Measurements from ENCODE around the gene SQSTM1.

The SQSTM1 gene

GRCh38 chr5:179874136-179874535, 53.4 kb downstream of the SQSTM1 start:
- DNase-seq (ENCODE audit: low spot score): no peak

GRCh38 chr5:179874536-179875292, 54.0 kb downstream of the SQSTM1 start:
- DNase-seq (ENCODE audit: low spot score): no peak

DNA sequence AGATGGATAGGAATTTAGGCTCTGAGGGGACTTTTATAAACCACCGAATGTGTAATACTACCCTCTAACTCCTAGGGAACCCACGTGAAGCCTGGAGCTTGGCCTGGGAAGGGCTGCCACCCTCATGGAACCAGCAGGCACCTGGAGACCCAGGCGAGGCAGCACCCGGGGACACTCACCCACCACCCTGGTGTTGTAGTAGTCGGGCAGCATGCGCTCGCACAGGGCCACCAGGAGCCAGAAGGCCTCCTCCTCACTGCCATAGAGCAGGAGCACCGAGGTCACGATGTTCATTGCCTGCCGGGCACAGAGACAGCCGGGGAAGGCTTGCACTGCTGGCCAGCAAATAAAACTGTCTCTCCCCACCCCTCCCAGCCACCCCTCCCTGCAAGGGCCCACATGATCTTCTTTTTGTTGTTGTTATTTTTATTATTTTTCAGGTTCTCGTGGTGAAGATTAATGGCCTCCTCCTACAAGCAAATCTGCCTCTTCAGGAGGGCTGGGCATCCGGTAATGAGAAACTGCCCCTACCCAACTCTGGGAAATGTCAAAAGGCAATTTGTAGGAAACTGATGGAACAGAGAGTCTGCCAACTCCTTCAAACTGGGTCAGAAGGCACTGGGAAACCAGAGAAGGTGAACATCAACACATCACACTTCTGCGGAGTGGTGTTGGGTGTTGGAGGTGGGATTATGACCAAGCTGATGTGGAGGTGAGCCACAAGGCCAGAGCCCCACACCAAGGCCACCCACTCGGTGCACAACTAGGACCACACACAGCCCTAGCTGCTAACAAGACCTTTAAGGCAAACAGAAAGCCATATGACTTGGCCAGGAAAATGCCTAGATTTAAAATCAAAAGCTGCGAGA, 55.3 kb downstream of the SQSTM1 start:
- no peak for DNase-seq (ENCODE audit: low spot score)

- DNase-seq (ENCODE audit: low spot score): no peak
Observed at GRCh38 chr5:179876610-179876952, 55.9 kb downstream of the SQSTM1 start.

GRCh38 chr5:179878222-179879002, 57.7 kb downstream of the SQSTM1 start:
- DNase-seq (ENCODE audit: low spot score): no peak

DNA sequence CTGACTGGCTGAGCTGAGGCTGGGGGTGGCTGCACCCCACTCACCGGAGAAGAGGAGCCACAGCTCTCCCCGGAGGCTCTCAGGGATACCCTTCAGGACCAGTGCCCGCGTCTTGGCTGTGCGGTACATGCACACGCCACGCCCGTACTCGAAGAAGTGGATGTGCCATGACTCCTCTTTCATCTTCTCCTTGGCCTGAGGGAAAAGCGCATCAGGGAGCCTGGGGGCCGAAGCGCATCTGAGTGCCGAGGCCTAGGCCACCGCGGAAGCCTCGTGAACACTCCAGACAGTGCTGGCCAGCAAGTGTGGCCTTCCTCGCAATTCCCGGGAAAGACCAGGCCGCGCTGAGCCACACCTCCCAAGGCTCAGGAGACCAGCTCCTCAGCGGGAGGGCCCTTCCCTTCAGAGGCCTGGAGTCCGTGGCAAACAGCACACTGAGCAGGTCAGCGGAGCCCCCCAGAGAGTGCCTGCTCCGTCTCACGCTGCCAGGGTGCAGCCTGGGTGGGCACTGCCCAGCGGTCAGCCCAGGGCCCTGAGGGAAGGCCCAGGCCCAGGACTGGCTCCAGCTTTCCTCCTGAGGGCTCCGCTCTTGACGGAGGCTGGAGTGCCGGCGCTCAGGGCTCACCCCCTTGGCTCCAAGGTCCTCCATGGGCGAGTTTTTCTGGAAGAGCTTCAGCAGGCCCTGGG, 58.4 kb downstream of the SQSTM1 start:
- DNase-seq (ENCODE audit: low spot score): no peak

GRCh38 chr5:179879690-179880010, 58.9 kb downstream of the SQSTM1 start:
- DNase-seq (ENCODE audit: low spot score): no peak

DNA sequence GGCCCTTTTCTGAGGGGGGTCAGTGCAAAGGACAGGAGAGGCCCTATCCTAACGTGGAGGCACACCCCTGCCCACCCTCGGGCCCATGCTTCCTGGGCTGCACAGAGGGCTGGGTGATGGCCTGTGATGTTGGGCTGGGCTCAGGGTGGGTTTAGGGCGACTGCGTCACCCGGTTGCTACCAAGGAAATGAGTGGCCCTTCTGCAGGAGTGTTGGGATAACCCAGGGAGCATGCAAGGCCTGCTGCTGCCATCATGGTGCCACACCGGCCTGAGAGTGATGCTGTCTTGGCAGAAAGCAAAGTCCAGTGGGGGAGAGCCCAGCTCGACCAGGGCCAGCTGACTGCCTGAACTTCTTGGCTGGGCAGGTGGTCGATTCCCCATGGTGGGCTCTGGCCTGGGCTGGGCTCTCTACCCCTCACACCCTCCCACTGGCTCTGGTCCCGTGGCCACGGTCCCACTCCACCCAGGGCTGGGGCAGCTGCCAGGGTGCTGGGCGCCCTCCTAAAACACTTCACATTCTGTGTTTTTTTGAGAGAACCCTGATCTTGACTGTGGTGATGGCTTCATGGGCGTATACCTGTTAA, 59.5 kb downstream of the SQSTM1 start:
- no peak for DNase-seq (ENCODE audit: low spot score)

DNA sequence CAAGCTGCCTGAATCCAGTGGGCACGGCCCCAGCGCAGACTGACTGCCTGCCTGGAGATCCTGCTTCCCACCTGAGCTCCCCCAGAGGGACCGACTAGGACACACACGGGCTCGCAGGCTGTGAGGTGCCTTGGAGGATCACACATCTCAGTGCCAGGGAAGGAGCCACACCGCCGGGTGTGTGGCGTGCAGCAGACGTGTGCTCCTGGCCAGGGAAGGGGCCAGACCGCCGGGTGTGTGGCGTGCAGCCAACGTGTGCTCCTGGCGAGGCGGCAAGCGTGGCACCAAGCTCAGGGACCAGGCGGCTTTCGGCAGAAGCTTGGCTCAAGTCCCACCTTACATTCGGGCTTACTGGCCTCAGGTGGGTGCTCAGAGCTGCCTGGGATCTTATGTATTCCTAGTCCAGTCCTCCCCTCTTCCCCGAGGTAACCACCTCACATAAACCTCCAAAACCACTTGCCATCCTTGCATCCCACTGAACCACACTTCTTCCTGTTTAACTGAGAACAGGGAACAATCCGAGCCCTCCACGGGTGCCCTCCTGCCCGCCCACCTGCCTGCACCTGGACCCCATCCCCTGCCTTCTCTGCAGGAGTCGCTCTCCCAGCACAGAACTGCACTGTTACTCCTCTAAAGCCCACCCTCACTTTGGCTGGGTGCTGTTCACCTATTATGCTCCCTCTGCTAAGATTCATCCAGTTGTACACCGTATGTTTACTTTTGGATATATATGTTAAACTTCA, 60.3 kb downstream of the SQSTM1 start:
- no peak for DNase-seq (ENCODE audit: low spot score)

DNA sequence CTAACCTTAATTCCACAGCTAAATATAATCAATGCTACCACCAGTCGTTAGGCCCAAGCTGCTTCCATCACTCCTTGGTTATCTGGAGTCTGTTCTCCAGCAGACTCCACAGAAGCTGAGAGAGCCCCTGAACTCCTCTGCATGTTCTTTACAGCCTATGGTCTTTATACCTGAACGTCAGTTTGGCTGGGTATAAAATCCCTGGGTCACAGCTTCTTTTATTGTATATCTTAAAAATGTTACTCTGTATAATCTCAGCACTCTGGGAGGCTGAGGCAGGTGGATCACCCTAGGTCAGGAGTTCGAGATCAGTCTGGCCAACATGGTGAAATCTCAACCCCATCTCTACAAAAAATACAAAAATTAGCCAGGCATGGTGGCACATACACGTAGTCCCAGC, 61.6 kb downstream of the SQSTM1 start:
- DNase-seq (ENCODE audit: low spot score): no peak

- no peak for DNase-seq (ENCODE audit: low spot score)
Observed at GRCh38 chr5:179883163-179883562, 62.5 kb downstream of the SQSTM1 start.

GRCh38 chr5:179885491-179886090, 64.9 kb downstream of the SQSTM1 start:
- DNase-seq (ENCODE audit: low spot score): no peak

- DNase-seq (ENCODE audit: low spot score): no peak
Observed at GRCh38 chr5:179886190-179886911, 65.6 kb downstream of the SQSTM1 start.

- no peak for DNase-seq (ENCODE audit: low spot score)
Observed at GRCh38 chr5:179887095-179887494, 66.4 kb downstream of the SQSTM1 start.

Measured in AG08396 (cell line).